Adipocyte (in vitro differentiated cells): Measurements from ENCODE around the gene SCD5.

Experiments used
- DNase-seq: peaks from one replicate; pipeline ENCODE4 v3.0.0-alpha.2; 2015; ENCODE audit warnings: low read depth
- H3K27me3 ChIP-seq: replicated peaks from 2 replicates; pipeline ENCODE4 v1.7.0; 2013; ENCODE audit warnings: mild to moderate bottlenecking, low read length, moderate library complexity; ENCODE audit not compliant: control insufficient read depth, insufficient read depth
- H3K36me3 ChIP-seq: 2 replicates; pipeline ENCODE4 v1.7.0; 2013; ENCODE audit warnings: low read length, mild to moderate bottlenecking, moderate library complexity; ENCODE audit not compliant: control insufficient read depth, insufficient read depth, severe bottlenecking
- H3K4me1 ChIP-seq: 2 replicates; pipeline ENCODE4 v1.7.0; 2013; ENCODE audit warnings: mild to moderate bottlenecking, low read length, moderate library complexity; ENCODE audit not compliant: control insufficient read depth, insufficient read depth
- H3K4me3 ChIP-seq: 2 replicates; pipeline ENCODE4 v1.7.0; 2013; ENCODE audit warnings: mild to moderate bottlenecking, low read length, moderate library complexity
- H3K9ac ChIP-seq: 2 replicates; pipeline ENCODE4 v1.7.0; 2013; ENCODE audit warnings: mild to moderate bottlenecking, low read length, moderate library complexity
- H3K9me3 ChIP-seq: 2 replicates; pipeline ENCODE4 v1.7.0; 2013; ENCODE audit warnings: mild to moderate bottlenecking, low read length, moderate library complexity; ENCODE audit not compliant: control insufficient read depth

The SCD5 gene

DNA sequence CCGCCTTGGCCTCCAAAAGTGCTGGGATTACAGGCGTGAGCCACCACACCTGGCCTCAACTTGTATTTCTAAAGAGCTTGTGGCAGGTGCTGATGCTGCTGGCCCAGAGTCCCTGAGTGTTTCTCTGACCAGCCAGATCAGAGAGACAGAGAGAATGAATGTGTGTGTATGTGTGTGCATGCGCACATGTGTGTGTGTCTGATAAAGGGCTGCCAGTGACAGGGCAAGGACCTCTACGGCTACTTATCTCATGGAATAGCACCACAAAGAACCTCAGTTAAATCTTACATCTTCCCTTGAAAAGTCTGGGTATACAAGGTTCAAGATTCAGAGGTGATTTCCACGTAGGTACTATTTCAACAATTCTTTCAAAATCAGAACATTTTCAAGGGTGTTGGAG is 86.0 kb downstream of the SCD5 start:
- DNase-seq: no peak
- Histone ChIP-seq H3K9ac (no peak overlapping the region), H3K4me1 (peaks cover 24% of the 10 kb centered on the region), H3K4me3 (no peak overlapping the region), H3K27me3 (no peaks in the 10 kb centered on the region), H3K36me3 (no peaks in the 10 kb centered on the region), H3K9me3 (no peaks in the 10 kb centered on the region)

DNA sequence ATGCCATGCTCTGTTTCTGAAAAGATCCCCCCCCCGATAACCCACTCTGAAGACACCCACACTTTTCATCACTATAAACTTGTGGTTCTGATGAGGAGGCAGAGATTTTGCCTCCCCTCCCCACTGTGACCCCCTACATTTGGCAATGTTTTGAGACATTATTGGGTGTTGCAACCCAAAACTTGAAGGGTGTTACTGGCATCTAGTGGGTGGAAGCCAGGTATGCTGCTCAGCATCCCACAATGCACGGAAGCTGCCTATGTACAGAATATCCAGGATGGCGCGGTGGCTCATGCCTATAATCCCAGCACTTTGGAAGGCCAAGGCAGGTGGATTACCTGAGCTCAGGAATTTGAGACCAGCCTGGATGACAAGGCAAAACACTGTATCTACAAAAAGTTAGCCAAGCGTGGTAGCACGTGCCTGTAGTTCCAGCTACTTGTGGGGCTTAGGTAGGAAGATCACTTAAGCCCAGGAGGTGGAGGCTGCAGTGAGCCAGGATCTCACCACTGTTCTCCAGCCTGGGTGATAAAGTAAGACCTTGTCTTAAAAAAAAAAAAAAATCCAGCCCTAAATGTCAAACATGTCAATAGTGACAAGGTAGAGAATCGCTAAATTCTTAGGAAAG is 87.3 kb downstream of the SCD5 start:
- Histone ChIP-seq H3K9me3 (no peaks in the 10 kb centered on the region), H3K4me1 (peaks cover 22% of the 10 kb centered on the region), H3K36me3 (no peaks in the 10 kb centered on the region), H3K4me3 (no peak overlapping the region), H3K27me3 (no peaks in the 10 kb centered on the region), H3K9ac (no peak overlapping the region)
- DNase-seq: no peak

- Histone ChIP-seq H3K36me3 (no peaks in the 10 kb centered on the region), H3K9me3 (no peaks in the 10 kb centered on the region)
- no peak for DNase-seq
These were observed 88.2 kb downstream of the SCD5 start for GRCh38 chr4:82710197-82710929.

GRCh38 chr4:82708982-82709381 is 89.6 kb downstream of the SCD5 start:
- Histone ChIP-seq H3K27me3 (no peaks in the 10 kb centered on the region), H3K4me3 (no peak overlapping the region), H3K9ac (no peak overlapping the region), H3K4me1 (peaks cover 35% of the 10 kb centered on the region), H3K9me3 (no peaks in the 10 kb centered on the region), H3K36me3 (no peaks in the 10 kb centered on the region)
- no peak for DNase-seq

More at GRCh38 chr4:82710197-82710929, 88.2 kb downstream of the SCD5 start:
- H3K27me3 ChIP-seq: no peaks in the 10 kb centered on the region
- peaks cover 25% of the 10 kb centered on the region for H3K4me1 ChIP-seq
- H3K4me3 ChIP-seq: no peak overlapping the region
- no peak overlapping the region for H3K9ac ChIP-seq

DNA sequence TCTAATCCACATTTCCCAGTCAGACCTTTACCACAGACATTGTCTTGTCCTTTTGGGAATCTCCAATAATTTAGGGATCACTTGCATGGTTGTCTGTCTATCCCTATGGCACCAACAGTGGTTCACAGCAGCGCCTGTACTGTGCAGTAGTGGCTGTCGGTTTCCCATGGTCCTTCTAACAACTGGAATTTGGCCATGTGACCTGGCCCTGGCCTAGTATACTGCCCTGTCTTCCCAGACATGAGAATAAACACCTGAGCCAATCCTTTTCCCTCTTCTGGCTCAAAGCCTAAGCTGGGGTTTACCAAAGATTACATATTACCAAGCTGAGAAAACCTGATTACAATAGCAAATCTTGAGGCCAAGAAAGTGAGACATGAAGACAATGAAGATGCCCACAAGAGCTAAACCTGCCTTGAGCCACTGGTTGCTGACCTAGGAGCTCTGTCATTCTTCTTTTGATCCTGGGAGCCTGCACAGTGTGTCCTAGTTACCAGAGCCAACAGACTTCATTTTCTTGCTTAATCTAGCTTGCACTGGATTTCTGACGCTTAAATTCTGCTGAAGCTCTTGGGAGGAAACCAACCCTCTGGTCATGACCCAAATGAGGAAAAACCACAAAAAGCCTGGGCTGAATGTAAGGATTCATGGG is 92.1 kb downstream of the SCD5 start:
- no peak for DNase-seq
- Histone ChIP-seq H3K36me3 (no peaks in the 10 kb centered on the region), H3K4me3 (no peak overlapping the region)

DNA sequence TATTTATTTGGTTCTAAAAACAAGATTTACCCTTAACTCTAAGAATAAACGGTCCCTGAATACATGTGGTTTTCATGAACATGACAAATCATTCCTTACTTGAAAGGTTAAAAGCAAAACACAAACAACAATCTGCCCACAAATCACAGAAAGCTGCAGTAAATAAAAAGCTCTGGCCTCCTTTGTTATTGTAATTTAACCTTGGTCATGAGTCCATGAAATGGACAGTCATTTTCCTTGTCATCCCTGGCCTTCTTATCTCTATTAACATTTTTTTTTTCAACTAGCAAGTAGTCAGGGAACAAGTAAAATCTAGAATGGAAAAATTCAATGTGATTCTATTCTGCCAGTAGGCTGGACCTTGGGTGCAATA is 92.7 kb downstream of the SCD5 start:
- H3K9ac ChIP-seq: no peak overlapping the region
- DNase-seq: peak; percentile 32
- H3K4me3 ChIP-seq: no peak overlapping the region
- no peaks in the 10 kb centered on the region for H3K27me3 ChIP-seq
- no peaks in the 10 kb centered on the region for H3K36me3 ChIP-seq
- H3K9me3 ChIP-seq: no peaks in the 10 kb centered on the region
- peaks cover 40% of the 10 kb centered on the region for H3K4me1 ChIP-seq

More for the DNA sequence above, 92.1 kb downstream of the SCD5 start:
- Histone ChIP-seq H3K9ac (no peak overlapping the region), H3K27me3 (no peaks in the 10 kb centered on the region), H3K4me1 (peaks cover 40% of the 10 kb centered on the region), H3K9me3 (no peaks in the 10 kb centered on the region)

DNA sequence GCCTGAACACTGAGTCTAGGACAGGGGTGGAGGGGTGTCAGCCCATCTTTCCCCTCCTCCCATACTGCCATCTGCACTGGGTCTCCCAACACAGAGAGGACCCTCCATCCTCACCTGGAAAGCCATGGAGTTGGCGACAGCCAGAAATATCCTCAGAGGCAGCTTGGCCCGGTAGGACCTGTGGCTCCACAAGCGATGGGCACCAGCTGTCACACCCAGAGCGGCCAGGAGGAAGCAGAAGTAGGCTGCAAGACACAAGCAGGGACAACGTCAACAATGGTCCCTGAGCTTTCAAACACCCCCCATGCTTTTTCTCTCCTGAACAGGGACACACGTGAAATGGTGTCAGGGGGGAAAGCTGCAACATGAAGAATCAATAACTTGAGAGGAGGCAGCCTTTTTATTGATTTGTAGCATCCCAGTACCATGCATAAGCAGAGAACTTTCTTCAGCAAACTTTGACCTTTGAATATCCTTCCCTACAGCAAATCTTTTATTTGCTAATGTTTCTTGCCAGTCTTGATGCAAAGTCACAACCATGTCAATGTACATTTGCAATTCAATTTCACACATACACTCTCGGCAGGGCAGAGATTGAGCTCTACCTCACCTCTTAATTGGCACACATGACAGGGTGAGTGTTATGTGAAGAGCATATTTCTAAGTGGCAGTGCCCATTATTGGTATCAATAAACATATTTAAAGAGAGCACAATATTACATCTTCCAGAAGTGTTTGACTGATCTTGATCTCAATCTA is 93.2 kb downstream of the SCD5 start:
- no peaks in the 10 kb centered on the region for H3K27me3 ChIP-seq
- no peak overlapping the region for H3K4me3 ChIP-seq
- H3K9ac ChIP-seq: peak overlapping the region; percentile 45
- no peaks in the 10 kb centered on the region for H3K36me3 ChIP-seq
- H3K4me1 ChIP-seq: peaks cover 40% of the 10 kb centered on the region
- DNase-seq: no peak
- H3K9me3 ChIP-seq: no peaks in the 10 kb centered on the region

- Histone ChIP-seq H3K4me3 (no peak overlapping the region), H3K27me3 (no peaks in the 10 kb centered on the region), H3K36me3 (no peaks in the 10 kb centered on the region), H3K4me1 (peaks cover 40% of the 10 kb centered on the region), H3K9ac (peak overlapping the region; percentile 45), H3K9me3 (no peaks in the 10 kb centered on the region)
- peak; percentile 58 for DNase-seq
These were observed 94.4 kb downstream of the SCD5 start for GRCh38 chr4:82704156-82704555.

DNA sequence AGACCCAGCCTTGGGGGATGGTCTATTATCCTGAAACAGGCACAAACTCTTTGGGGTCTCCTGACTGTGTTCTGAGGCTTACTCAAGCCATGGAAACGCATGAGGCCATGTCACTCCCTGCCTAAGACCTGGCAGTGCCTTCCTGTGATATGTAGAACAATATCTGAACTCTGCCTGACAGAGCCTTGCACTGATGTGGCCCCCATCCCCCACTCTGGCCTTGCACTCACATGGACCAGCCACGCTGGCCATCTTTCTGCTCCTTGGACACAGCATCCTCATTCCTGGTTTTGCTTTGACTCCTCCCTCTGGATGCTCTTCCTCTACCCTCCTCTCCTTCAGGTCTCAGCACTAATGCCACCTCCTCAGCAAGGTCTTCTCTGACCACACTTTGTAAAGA is 100.2 kb downstream of the SCD5 start:
- no peak for DNase-seq
- H3K4me3 ChIP-seq: no peak overlapping the region
- H3K36me3 ChIP-seq: no peaks in the 10 kb centered on the region
- no peak overlapping the region for H3K9ac ChIP-seq
- no peaks in the 10 kb centered on the region for H3K4me1 ChIP-seq
- no peaks in the 10 kb centered on the region for H3K9me3 ChIP-seq
- H3K27me3 ChIP-seq: no peaks in the 10 kb centered on the region

DNA sequence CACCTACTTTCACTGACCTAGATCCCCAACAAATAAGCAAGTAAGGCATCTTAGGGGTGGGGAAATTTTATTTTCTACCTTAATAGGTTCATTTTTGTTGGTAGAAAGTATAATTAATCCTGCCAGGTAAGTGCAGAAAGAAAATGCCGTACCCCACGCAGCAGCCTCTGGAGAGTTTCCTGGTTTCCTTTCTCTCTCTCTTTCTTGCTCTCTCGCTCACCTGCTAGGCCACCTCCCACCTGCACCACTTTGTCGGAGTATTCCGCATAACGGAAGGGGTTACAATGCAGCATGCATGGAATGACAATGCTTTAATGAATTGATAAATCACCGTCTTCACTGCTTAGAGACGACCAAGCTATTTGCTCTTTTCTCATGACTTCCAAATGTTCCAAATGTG is 101.0 kb downstream of the SCD5 start:
- no peaks in the 10 kb centered on the region for H3K4me1 ChIP-seq
- H3K9ac ChIP-seq: no peak overlapping the region
- H3K36me3 ChIP-seq: no peaks in the 10 kb centered on the region
- DNase-seq: no peak
- H3K4me3 ChIP-seq: no peak overlapping the region
- no peaks in the 10 kb centered on the region for H3K27me3 ChIP-seq
- H3K9me3 ChIP-seq: no peaks in the 10 kb centered on the region
